T47D (cell line): ENCODE measurements around the gene PIP4K2B.
"Not testable (repeated sequence)": the region's sequence is repeated elsewhere in the genome, so short reads cannot be mapped to it uniquely, and the experiment has no call there.

Experiments
- DNase-seq, 2 experiments: peaks; one replicate each; pipeline versions ENCODE4 v3.0.0 to v3.0.0-alpha.2; 2011 to 2012; ENCODE audit warnings: low read depth in 1 of 2, low spot score in 1 of 2
- JUND ChIP-seq: IDR thresholded peaks from 2 replicates; pipeline ENCODE4 v1.6.1; 2012; ENCODE audit warnings: low read depth
- in situ Hi-C: cut with HindIII; loops from 2 replicates; pipeline ENCODE4 v1.10.0; 2016; ENCODE audit warnings: low sequenced_read_pairs, low pct_unique_long_range_greater_than_20kb

Gene PIP4K2B

DNA sequence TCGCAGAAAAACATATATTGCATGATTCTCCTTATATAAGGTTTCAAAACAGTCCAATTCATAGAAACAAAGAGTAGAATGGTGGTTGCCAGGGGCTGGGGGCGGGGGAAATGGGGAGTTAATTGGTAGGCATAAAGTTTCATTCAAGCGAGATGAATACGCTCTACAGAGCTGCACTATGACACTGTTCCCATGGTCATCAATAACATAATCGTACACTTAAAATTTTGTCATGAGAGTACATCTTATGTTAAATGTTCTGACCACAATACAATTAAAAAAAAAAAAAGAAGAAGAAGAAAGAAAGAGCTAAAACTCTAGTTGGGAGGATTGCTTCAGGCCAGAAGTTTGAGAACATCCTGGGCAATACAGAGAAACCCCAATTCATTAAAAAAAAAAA is 5.1 kb downstream of the PIP4K2B start:
- no peak for TF ChIP-seq JUND
- in situ Hi-C loops = no loop called here
- no peak for DNase-seq

DNA sequence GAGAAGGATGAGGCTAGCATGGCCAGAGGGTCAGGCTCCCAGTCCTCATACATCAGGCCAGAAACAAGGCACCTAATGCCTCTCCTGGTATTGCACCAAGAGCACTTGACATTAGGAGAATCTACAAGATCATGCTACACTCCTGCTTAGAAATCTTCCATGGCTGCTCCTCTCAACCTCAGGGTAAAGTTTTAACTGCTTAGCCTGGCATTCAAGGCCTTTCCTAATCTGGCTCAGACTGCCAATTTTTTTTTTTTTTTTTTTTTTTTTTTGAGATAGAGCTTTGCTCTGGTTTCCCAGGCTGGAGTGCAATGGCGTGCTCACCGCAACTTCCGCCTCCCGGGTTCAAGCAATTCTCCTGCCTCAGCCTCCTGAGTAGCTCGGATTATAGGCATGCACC is 8.2 kb downstream of the PIP4K2B start:
- TF ChIP-seq JUND = no peak
- in situ Hi-C loops = no loop called here
- no peak for DNase-seq

DNA sequence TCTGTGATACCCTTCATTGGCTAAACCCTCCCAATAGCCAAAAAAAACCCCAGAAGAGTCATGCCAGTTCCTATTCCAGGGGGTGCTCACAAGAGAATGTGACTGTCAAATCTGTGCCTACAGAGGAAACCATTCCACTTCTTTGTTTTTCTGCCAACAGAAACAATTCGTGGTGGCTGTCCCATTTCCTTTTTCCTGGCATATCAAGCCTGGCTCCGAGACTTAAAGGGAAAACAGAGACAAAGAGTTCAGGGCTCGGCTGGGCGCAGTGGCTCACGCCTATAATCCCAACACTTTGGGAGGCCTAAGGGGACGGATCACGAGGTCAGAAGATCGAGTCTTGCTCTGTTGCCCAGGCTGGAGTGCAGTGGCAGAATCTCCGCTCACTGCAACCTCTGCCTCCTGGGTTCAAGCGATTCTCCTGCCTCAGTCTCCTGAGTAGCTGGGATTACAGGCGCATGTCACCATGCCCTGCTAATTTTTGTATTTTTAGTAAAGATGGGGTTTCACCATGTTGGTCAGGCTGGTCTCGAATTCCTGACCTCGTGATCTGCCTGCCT is 9.1 kb downstream of the PIP4K2B start:
- in situ Hi-C loops, DNase-seq: not testable (repeated sequence)

DNA sequence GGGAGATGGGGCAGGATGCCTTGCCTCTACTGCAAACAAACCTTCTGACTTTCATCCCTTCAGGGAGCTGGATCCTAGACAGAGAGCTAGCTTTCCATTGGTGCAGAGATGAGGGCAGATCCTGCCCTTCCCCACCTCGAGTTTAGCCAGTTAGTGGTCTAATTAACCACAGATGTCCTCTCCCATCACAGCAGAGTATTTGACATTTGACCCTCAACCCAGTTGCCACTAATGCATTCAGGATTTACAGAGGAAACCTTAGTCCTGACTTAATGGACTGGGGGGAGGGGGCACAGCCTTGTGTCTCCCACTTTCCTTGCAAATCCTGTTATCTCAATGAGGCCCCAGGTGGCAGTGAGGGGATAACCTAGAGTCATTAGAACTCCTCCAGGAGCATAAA is 10.2 kb downstream of the PIP4K2B start:
- no peak for DNase-seq
- TF ChIP-seq JUND = no peak
- in situ Hi-C loops = no loop called here

DNA sequence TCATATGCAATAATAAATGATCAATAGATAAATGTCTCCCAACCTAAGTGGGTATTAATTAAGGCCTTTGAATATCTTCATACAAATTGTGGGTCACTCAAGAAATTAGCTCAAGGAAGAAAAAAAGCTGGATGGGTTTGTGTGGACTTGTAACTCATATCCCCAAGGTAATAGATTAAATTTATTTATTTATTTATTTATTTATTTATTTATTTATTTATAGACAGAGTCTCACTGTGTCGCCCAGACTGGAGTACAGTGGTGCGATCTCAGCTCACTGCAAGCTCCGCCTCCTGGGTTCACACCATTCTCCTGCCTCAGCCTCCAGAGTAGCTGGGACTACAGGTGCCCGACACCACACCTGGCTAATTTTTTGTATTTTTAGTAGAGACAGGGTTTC is 11.4 kb downstream of the PIP4K2B start:
- in situ Hi-C loops, DNase-seq: not testable (repeated sequence)

DNA sequence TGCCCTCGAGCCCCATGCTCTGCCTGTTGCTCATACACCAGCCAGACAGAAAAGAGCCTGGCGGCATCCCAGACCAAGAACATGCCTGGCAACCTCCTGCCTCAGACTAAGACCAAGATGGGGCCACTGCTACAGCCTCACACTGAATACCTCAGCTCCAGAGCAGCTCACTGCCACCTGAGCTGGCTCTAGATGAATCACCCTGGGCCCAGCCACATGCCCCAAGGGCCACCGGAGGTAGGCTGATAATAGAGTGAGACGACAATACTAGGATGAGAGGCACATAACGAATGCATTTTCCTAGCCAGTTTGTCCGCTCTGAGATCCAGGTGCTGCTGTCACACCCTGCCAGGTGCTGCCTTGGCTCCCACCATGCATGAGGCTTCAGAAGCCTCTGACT is 13.0 kb downstream of the PIP4K2B start:
- in situ Hi-C loops = no loop called here
- TF ChIP-seq JUND = no peak
- DNase-seq = no peak

DNA sequence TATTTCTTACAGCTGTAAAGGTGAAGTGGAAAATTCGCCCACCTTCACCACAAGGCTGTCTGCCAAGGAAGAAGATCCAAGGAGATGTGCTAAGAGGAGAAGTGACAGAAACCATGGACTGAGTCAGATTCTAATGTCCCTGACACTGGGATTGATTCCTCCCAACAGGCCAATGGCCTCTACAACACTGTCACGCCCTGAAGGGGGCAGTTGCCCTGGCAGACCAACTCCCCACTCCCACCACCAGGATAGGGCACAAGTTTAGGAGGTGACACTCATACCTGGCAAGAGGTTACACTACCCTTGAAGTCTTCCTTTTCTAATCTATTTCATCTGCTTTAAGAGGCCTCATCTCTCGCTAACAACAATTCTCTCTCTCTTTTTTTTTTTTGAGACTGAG is 16.1 kb downstream of the PIP4K2B start:
- DNase-seq = no peak
- in situ Hi-C loops = no loop called here
- TF ChIP-seq JUND = no peak

DNA sequence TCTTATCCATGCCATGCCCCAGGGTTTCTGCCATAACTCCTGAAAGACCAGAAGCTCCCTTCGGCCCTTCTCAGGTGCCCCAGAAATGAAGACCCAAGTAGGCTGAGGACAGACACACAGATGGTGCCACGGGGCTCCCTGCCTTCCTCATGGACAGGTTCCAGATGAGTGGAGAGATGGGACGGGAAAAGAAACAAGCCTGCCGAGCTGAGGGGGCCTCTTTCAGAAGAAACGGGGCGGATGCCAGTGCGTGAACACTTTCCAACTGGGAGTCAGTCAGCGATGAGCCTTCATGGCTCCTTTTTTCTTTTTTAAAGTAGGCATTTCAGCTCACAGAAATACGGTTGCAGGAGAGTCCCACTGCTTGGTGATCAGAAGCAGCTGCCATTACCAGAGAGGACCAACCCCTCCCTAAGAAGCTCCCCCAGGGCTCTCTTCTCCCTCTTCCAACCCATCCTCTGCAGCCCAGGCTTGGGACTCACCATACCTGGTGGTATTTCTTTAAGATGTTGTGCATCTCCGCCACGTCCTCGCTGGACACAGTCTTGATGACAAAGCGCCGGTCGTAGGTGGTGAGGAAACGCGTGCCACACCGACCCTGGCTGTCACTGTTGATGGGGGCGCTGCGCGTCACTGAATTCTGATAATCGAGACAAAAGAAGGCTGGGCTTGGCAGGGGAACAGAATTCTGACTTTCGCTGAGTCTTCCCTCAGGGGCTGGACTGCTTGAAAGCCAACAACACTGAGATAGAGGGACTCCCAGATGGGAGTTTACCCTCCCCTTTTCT is 19.2 kb downstream of the PIP4K2B start:
- no peak for TF ChIP-seq JUND
- DNase-seq = no peak
- in situ Hi-C loops = no loop called here

DNA sequence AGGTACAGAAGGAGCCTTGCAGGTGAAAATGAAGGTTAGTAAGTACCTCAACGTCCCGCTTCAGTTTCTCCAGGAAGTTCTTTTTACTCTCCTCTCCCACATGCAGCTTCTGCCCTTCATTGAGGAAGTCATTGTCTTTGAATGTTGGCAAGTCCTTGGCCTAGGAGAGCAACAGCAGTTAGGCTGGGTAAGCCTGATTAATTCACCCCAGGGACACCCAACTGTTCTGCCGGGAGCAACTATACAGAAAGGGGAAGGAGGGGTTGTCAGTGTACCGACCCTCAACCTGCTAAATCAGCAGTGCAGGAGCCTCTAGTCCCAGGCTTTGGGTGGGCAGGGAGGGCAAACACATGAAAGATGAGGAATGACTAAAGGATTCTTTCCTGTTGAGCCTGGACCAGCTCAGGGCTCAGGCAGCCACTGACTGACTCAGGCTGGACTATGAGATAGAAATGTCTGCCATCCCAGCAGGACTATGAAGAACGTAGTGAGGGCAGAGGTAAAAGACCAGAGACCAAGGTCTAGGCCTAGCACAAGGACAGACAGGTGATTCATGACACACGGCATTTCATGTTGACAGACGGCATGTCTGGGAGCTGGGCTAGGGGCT is 21.6 kb downstream of the PIP4K2B start:
- no peak for DNase-seq
- no peak for TF ChIP-seq JUND
- in situ Hi-C loops = no loop called here

DNA sequence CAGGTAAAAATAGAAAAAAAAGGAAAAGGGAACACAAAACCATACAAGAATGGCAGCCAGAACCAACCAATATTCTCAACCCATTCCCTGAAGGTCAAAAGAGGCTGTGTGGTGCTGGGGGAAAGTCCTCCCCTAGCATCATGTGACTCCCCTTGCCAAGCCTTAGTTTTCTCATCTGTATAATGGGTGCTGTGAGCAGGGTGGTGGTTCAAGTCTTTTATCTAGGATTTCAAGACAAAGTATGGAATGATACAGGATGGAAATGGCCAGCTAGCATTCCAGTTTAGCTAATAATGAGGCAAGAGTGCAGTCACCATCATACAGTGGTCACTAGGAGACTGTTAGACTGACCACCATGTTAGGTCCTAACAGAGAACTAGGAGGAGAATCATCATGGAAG is 26.1 kb downstream of the PIP4K2B start:
- in situ Hi-C loops = no loop called here
- no peak for TF ChIP-seq JUND
- no peak for DNase-seq

DNA sequence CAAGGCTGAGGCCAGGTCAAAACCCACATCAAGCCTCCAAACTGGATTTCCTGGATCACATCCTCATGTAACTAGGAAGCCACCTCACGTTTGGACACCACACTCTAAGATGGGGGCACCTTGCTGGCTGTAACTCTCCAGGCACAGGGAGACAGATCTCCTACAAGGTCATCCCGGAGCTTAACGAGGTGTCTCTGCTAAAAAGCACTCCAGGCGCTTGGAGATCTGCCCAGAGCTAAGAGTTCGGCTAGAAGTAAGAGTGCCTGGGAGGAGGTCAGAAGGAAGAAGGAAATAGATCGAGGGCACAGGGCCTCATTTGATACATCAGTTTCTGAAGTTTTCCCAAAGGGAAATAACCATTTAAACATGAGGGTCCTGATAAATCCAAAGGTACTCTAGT is 30.9 kb downstream of the PIP4K2B start:
- no peak for DNase-seq
- in situ Hi-C loops = no loop called here
- TF ChIP-seq JUND = no peak

DNA sequence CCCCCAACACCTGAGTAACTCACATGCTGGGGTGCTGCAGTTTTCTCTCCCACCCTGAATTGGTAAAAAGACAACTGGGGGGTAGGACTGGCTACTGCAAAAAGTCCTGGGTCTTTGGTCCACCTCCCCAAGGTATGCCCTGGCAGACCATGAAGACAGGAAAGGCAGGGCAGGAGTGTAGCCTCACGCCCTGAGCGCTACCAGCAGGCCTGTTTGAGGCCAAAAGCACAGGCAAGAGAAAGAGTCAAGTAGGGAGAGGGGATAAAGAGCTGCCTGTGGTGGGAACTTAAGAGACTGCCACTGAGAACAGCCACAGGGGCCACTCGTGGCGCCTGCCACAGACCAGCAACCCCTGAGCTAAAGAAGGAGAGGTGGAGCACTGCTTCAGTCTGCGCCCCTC is 33.0 kb downstream of the PIP4K2B start:
- TF ChIP-seq JUND = no peak
- in situ Hi-C loops = no loop called here
- DNase-seq = no peak

DNA sequence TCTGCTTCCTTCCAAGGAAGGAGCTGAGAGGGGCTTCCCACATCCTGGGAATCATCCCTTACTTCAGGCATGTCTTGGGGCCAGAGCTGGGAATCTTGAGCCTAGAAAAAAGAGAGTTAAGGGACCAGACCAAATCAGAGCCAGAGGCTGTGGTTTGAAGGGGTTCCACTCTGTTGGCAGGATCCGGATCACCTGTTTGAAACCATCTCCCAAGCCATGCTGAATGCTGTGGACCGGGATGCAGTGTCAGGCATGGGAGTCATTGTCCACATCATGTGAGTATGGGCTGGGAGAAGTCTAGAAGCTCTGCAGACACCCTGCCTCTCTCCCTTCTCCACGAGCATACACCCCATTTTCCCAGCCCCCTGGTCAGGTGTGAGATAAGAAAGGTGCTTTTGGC is 37.1 kb downstream of the PIP4K2B start:
- TF ChIP-seq JUND = no peak
- in situ Hi-C loops = no loop called here
- DNase-seq = no peak

DNA sequence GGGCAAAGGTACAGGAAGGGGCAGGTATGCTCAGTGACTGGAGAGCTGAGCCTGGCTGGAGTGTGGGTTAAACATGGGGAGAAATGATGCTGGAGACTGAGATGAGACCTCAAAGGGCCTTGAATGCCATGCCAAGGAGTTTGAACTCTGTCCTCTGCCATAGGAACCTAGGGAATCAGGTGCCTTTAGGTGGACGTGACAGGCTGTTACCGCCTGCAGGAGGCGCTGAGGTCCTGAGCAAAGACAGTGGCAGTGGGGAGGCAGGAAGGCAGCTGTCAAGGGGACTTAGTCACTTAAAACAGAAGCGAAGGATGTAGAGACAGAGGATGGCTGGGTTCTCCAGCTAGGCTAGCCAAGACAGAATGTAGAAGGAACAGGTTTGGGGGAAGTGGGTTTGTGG is 37.7 kb downstream of the PIP4K2B start:
- in situ Hi-C loops = no loop called here
- TF ChIP-seq JUND = no peak
- peak in 1 of 2 experiments; percentile 58 for DNase-seq
